ENCODE data around the gene ZACN. TPM values are rescaled to one million over a fixed set of nuclear protein-coding genes. Genes with fewer than 3 reads are reported as not detected.

ZACN gene
- total RNA-seq, 1 experiment from 2014 or later = 0.74 TPM

GRCh38 chr17:76111956-76112355 is 33.0 kb downstream of the ZACN start:
- in situ Hi-C loops (cut with HindIII; ENCODE audit: low pct_unique_long_range_greater_than_20kb, low sequenced_read_pairs) = no loop called here

DNA sequence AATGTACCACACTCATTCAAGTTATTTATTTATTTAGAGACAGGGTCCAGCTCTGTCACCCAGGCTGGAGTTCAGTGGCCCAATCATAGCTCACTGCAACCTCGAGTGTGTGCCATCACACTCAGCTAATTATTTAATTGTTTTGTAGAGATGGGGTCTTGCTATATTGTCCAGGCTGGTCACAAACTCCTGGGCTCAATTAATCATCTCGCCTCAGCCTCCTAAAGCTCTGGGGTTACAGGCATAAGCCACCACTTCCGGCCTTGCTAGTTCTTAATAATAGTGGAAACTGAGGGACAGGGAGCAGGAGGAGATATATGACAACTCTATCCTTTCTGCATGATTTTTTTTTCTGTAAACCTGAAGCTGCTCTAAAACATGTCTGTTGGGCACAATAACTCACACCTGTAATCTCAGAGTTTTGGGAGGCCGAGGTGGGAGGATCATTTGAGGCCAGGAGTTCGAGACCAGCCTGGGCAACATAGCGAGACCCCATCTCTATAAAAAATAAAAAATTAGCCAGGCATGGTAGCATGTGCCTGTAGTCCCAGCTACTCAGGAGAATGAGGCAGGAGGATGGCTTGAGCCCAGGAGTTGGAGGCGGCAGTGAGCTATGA is 36.3 kb downstream of the ZACN start:
- in situ Hi-C loops (cut with HindIII; ENCODE audit: low pct_unique_long_range_greater_than_20kb, low sequenced_read_pairs) = no loop called here
- DNase-seq (ENCODE audit: low read depth, low spot score) = no peak

More at GRCh38 chr17:76111956-76112355, 33.0 kb downstream of the ZACN start:
- no peak for DNase-seq (ENCODE audit: low read depth, low spot score)

GRCh38 chr17:76119409-76120371 is 40.7 kb downstream of the ZACN start:
- in situ Hi-C loops (cut with HindIII; ENCODE audit: low pct_unique_long_range_greater_than_20kb, low sequenced_read_pairs) = no loop called here
- no peak for DNase-seq (ENCODE audit: low read depth, low spot score)

GRCh38 chr17:76120658-76121008 is 41.7 kb downstream of the ZACN start:
- in situ Hi-C loops (cut with HindIII; ENCODE audit: low pct_unique_long_range_greater_than_20kb, low sequenced_read_pairs) = no loop called here
- DNase-seq (ENCODE audit: low read depth, low spot score) = no peak

- in situ Hi-C loops (cut with HindIII; ENCODE audit: low pct_unique_long_range_greater_than_20kb, low sequenced_read_pairs) = no loop called here
- DNase-seq (ENCODE audit: low read depth, low spot score) = no peak
Measured at GRCh38 chr17:76121932-76122430, 43.0 kb downstream of the ZACN start.

DNA sequence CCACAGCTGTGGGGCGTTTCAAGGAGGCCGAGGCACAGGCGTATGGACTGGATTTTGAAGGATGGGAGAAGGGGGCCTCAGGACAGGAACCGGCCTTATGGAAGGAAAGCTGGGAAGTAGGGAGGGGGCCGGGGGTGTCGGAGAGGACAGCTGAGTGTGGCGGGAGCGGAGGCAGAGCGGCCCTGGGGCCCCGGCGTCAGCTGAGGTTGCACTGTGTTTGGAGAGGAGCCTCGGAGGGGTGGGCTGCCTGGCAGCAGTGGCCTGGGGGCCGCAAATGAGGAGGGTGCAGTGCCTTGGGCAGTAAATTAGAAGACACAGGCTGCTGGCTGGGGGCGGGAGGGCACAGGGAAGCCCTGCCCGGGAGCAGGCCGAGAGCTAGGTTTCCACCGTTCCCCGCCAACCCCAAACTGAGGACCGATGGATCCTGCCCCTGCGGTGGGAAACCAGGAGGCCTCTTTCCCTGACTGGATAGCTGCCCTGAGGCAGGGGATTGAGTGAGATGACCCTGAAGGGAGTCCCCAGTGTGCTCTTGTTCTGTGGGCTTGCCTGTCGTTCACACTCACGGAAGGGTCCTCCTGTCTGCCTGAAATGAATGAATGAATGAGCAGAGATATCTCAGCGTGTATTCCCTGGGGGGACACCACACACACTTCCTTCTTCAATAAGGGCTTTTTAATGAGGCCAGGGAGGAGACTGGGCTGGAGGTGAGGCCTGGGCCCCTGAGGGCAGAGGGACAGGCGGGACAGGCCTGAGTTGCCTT is 43.6 kb downstream of the ZACN start:
- DNase-seq (ENCODE audit: low read depth, low spot score) = no peak
- in situ Hi-C loops (cut with HindIII; ENCODE audit: low pct_unique_long_range_greater_than_20kb, low sequenced_read_pairs) = no loop called here

DNA sequence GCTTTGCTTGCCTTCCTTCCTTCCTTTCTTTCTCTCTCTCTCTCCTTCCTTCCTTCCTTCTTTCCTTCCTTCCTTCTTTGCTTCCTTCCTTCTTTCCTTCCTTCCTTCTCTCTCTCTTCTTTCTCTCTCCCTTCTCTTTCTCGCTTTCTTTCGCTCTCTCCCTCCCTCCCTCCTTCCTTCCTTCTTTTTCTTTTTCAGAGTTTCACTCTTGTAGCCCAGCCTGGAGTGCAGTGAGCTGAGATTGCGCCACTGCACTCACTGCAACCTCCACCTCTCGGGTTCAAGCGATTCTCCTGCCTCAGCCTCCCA is 44.2 kb downstream of the ZACN start:
- in situ Hi-C loops (cut with HindIII; ENCODE audit: low pct_unique_long_range_greater_than_20kb, low sequenced_read_pairs) = no loop called here
- no peak for DNase-seq (ENCODE audit: low read depth, low spot score)

DNA sequence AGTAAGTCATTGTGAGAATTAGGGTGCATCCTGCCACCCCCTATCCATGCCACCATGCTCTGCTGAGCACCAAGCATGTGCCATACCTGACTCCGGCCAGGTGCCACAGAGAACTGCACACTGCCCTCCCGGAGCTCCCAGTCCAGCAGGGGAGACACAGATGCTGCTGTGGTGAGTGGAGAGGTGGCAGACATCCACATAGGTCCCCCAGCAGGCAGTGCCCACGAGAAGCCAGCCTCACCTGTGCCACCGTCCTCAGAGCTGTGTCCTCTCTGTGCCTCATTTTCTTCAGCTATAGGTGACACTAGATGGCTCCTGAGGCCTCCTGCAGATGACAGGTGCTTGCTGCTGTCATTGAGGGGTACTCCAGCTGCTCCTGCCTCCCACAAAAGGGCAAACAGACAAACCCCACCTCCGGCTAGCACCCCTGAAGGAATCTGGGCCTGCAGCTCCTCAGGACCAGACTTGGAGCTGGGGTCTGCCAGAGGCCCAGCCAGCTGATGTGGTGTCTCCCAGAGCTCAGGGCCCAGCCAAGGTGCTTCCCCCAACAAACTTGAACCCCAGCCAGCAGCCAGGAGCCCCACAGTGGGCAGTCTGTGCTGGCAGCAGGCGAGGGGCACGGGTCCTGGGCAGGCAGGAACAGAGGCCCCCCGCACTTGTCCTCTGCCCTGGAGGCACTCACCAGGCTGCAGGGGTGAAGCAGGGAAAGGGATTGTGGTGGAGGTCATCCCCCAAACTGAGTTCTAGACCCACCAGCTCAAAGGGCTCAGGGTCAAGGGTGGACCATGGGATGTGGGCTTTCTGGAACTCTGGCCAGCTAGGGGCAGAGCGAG is 45.0 kb downstream of the ZACN start:
- DNase-seq (ENCODE audit: low read depth, low spot score) = no peak
- in situ Hi-C loops (cut with HindIII; ENCODE audit: low pct_unique_long_range_greater_than_20kb, low sequenced_read_pairs) = no loop called here

GRCh38 chr17:76124582-76125390 is 45.8 kb downstream of the ZACN start:
- in situ Hi-C loops (cut with HindIII; ENCODE audit: low pct_unique_long_range_greater_than_20kb, low sequenced_read_pairs) = no loop called here
- peak; percentile 80 for DNase-seq (ENCODE audit: low read depth, low spot score)

GRCh38 chr17:76125391-76125675 is 46.4 kb downstream of the ZACN start:
- DNase-seq (ENCODE audit: low read depth, low spot score) = no peak
- in situ Hi-C loops (cut with HindIII; ENCODE audit: low pct_unique_long_range_greater_than_20kb, low sequenced_read_pairs) = no loop called here

GRCh38 chr17:76125922-76126321 is 46.9 kb downstream of the ZACN start:
- in situ Hi-C loops (cut with HindIII; ENCODE audit: low pct_unique_long_range_greater_than_20kb, low sequenced_read_pairs) = no loop called here
- DNase-seq (ENCODE audit: low read depth, low spot score) = no peak

GRCh38 chr17:76130473-76130872 is 51.5 kb downstream of the ZACN start:
- in situ Hi-C loops (cut with HindIII; ENCODE audit: low pct_unique_long_range_greater_than_20kb, low sequenced_read_pairs) = no loop called here

GRCh38 chr17:76131051-76131691 is 52.2 kb downstream of the ZACN start:
- in situ Hi-C loops (cut with HindIII; ENCODE audit: low pct_unique_long_range_greater_than_20kb, low sequenced_read_pairs) = no loop called here
- no peak for DNase-seq (ENCODE audit: low read depth, low spot score)

More at GRCh38 chr17:76130473-76130872, 51.5 kb downstream of the ZACN start:
- DNase-seq (ENCODE audit: low read depth, low spot score) = no peak

GRCh38 chr17:76131692-76132573 is 53.0 kb downstream of the ZACN start:
- no peak for DNase-seq (ENCODE audit: low read depth, low spot score)
- in situ Hi-C loops (cut with HindIII; ENCODE audit: low pct_unique_long_range_greater_than_20kb, low sequenced_read_pairs) = no loop called here
